ENCODE results near the gene CKS1B.
"Not testable (repeated sequence)": the region's sequence is repeated elsewhere in the genome, so short reads cannot be mapped to it uniquely, and the experiment has no call there.

The CKS1B gene

DNA sequence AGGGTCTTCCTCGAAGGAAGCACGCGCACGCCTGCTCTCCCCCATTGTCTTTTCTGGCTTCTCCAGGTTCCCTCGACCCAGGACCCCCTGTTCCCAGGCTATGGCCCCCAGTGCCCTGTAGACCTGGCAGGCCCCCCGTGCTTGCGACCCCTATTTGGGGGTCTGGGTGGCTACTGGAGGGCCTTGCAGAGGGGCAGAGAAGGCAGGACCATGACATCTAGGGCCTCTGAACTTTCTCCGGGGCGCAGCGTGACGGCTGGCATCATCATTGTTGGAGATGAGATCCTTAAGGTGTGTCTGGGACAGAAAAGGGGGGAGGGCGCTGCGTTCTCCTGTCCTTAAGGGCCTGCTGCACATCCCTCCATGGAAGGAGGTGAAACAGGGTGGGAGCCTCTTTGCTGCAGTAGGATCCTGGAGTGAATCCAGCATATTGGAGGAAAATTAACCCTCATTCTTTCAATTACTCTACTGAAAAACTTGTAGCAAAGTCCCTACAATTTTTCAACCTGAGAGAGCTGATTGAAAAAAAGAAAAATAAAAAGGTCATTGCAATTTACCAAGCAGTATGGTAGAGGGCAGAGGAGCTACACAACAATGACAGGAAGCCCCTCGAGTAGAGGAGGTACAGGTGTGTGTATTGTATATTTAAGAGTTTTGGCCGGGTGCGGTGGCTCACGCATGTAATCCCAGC is 9.4 kb downstream of the CKS1B start:
- no peak for DNase-seq (ENCODE audit: low read depth in 3 of 3, low spot score in 1 of 3)

DNA sequence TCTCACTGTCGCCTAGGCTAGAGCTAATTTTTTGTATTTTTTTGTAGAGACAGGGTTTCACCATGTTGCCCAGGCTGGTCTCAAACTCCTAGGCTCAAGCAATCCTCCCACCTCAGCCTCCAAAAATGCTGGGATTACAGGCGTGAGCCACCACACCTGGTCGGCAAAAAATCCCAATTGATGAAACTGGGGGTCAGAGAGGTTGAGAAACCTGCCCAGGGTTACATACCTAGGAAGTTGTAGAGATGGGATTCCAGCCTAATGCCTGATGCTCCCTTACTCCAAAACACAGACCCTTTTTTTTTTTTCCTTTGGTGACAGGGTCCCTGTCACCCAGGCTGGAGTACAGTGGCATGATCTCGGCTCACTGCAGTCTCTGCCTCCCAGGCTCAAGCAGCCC is 12.3 kb downstream of the CKS1B start:
- DNase-seq (ENCODE audit: low read depth in 3 of 3, low spot score in 1 of 3) = not testable (repeated sequence)

DNA sequence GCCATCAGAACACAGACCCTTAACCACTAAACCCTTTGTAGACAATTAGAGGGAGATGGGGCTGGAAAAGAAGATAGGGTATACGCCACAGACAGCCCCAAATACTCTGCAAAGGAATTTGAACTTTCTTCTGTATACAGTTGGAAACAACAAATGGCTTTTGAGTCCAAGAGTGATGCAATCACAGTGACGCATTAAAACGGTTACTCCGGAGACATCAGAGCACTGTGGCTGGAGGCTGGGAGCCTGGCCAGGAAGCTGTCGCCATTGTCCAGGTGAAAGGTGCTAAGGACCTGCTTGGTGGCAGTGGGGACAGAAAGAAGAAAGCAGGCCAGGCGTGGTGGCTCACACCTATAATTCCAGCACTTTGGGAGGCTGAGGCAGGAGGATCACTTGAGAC is 12.8 kb downstream of the CKS1B start:
- DNase-seq (ENCODE audit: low read depth in 3 of 3, low spot score in 1 of 3) = no peak

DNA sequence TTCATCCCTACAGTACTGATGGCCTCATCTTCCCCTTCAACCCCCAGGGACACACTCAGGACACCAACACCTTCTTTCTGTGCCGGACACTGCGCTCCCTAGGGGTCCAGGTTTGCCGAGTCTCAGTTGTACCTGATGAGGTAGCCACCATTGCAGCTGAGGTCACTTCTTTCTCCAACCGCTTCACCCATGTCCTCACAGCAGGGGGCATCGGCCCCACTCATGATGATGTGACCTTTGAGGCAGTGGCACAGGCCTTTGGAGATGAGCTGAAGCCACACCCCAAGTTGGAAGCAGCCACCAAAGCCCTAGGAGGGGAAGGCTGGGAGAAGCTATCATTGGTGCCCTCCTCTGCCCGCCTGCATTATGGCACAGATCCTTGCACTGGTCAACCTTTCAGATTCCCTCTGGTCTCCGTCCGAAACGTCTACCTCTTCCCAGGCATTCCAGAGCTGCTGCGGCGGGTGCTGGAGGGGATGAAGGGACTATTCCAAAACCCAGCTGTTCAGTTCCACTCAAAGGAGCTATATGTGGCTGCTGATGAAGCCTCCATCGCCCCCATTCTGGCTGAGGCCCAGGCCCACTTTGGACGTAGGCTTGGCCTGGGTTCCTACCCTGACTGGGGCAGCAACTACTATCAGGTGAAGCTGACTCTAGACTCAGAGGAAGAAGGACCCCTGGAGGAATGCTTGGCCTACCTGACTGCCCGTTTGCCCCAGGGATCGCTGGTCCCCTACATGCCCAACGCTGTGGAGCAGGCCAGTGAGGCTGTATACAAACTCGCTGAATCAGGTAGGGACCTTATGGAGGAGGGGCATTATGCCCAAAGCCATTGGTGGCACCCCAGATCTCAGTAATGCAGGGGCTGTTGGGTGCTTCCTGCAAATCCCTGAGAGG is 13.8 kb downstream of the CKS1B start:
- DNase-seq (ENCODE audit: low read depth in 3 of 3, low spot score in 1 of 3) = no peak

DNA sequence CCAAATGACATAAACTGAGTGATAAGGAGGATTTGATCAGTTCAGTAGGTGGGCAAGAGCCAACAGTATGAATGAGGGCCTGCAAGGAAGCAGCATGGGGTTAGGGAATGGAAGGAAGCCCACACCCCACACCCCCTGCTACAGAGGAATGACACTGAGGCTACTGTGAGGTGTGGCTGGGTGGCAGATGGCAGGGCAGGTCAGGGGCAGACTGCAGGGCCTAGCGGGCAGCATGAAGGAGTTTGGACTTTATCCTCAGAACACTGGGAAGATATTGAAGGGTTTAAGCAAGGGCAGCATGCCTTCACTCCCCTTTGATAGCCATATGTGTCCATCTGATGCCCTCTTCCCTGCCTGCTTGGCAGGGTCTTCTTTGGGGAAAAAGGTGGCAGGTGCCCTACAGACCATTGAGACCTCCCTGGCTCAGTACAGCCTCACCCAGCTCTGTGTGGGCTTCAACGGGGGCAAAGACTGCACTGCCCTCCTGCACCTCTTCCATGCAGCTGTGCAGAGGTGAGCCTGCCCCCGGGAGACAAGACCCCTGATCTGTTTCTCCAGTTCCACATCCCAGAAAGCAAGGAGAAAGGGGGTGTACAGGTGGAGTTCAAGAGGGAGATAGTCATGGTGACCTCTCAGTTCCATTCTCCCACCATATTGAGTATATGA is 14.8 kb downstream of the CKS1B start:
- DNase-seq (ENCODE audit: low read depth in 3 of 3, low spot score in 1 of 3) = no peak

DNA sequence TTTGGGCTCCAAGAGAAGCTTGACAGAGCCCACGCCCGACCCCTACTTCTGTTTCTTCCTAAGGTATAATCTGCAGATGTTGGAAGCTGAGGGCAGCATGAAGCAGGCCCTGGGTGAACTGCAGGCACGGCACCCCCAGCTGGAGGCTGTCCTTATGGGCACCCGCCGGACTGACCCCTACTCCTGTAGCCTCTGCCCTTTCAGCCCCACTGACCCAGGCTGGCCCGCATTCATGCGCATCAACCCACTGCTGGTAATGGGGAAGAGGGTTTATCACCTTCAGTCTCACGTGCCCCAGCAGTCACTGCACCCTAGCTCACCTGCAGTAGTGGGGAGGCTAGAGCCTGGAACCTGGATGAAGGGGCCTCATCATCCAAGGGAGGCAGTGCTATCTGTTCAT is 15.8 kb downstream of the CKS1B start:
- DNase-seq (ENCODE audit: low read depth in 3 of 3, low spot score in 1 of 3) = no peak

DNA sequence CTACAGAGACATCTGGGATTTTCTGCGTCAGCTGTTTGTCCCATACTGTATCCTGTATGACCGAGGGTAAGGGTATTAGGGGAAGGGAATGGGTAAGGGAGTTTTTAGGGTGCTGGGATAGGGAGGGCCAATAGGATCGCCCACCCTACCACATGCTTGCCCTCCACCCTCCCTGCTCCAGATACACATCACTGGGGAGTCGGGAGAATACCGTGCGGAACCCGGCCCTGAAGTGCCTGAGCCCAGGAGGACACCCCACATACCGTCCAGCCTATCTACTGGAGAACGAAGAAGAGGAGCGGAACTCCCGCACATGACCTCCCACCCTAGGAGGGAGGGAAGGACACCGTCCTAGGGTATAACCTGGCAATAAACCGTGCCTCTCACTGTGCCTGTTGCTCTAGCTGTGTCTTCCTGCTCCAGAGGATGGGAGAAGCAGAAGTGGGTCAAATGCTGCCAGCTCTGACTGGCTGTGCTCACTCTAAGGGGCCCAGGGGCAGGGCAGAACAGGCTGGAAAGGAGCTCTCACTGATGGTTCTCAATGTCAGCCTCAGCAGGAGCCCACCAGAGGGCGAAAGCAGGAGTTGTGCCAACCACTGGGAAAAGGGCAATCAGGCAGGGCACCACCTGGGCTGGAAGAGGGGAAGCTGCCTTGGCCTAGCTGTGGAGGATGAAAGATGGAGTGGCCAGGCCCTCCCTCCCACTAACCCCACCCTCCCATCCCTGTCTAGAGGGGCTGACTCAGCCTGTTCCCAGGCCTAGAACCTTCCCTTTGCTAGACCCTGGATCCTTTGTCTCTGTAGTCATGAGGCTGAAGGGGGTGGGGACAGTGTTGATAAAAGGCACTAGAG is 18.5 kb downstream of the CKS1B start:
- no peak for DNase-seq (ENCODE audit: low read depth in 3 of 3, low spot score in 1 of 3)

DNA sequence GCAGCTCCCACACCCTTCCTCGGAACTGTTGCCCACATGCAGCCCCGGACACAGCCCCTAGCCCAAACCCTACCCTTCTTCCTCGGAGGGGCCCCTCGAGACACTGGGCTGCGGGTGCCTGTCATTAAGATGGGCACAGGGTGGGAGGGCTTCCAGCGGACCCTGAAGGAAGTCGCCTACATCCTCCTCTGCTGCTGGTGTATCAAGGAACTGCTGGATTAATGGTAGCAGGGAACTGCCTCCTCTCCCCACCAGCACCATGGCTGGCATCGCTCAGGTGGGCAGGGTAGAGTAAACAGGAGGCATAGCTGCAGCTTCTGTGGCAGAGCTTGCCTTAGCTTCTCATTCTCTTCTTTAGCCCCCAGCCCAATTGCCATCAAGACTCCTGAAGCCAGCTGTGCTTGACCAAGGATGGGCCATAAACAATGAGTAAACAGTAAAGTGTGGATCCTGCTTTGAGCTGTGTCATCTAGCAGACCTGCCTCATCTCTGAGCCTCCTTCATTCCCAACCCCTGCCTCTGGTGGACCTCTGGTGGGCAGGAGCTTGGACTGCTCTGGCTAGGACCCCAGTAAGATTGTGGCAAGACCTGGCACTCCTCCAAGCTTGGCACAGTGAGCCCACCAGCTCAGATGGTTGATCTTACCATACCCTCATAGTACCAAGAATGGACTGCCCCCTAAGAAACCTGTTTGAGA is 19.2 kb downstream of the CKS1B start, which contains the start of gene LENEP:
TSS of gene LENEP (plus strand) at position 15 of the 697 bp plus-strand sequence. CDS start at position 37, 22 bp downstream.
- no peak for DNase-seq (ENCODE audit: low read depth in 3 of 3, low spot score in 1 of 3)

DNA sequence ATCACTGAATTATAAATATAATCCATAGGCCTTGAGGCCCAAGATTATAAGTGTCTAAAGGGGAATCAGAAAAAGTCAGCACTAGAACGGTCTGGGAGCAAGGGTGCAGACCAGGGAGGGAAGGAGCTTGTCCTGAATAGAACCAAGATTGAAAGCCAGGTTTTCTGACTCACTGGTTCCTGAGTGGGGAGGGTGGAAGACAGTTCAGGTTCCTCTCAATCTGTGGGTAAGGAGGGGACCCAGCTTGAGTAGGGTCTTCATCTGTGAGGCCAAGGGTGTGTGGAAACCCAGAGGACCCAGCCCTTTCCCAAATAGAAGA is 19.7 kb downstream of the CKS1B start:
- DNase-seq (ENCODE audit: low read depth in 3 of 3, low spot score in 1 of 3) = no peak

DNA sequence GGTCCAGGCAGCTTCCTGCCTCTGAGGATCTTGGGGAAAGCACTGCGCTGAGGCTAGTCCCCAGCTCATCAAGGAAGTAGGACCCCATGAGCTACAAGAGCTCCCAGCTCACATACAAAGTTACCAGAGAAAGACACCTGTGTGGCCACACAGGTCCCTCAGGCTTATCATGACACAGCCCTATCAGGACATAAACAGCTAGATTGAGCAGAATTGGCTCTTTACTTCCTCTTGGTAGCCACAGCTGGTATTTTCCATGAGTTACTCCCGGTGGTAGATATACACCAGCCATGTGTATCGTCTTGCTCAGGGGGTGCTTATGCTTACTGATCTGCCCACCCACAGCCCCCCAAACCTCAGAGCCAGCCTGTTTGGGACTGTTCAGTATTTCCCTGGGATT is 20.1 kb downstream of the CKS1B start:
- DNase-seq (ENCODE audit: low read depth in 3 of 3, low spot score in 1 of 3) = no peak

DNA sequence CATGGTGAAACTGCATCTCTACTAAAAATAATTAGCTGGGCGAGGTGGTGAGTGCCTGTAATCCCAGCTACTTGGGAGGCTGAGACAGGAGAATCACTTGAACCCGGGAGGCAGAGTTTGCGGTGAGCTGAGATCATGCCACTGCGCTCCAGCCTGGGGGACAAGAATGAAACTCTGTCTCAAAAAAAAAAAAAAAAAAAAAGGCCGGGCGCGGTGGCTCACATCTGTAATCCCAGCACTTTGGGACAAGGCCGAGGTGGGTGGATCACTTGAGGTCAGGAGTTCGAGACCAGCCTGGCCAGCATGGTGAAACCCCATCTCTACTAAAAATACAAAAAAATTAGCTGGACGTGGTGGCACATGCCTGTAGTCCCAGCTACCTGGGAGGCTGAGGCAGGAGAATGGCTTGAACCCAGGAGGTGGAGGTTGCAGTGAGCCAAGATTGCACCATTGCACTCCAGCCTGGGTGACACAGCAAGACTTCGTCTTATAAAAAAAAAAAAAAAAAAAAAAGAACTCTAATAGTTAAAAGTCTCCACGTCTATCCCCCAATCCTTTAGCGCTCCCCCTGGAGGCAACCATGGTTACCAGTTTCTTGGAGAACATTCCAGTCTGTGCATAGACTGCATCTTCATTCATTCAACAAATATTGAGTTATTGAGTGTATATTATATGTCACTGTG is 21.0 kb downstream of the CKS1B start:
- not testable (repeated sequence) for DNase-seq (ENCODE audit: low read depth in 3 of 3, low spot score in 1 of 3)

DNA sequence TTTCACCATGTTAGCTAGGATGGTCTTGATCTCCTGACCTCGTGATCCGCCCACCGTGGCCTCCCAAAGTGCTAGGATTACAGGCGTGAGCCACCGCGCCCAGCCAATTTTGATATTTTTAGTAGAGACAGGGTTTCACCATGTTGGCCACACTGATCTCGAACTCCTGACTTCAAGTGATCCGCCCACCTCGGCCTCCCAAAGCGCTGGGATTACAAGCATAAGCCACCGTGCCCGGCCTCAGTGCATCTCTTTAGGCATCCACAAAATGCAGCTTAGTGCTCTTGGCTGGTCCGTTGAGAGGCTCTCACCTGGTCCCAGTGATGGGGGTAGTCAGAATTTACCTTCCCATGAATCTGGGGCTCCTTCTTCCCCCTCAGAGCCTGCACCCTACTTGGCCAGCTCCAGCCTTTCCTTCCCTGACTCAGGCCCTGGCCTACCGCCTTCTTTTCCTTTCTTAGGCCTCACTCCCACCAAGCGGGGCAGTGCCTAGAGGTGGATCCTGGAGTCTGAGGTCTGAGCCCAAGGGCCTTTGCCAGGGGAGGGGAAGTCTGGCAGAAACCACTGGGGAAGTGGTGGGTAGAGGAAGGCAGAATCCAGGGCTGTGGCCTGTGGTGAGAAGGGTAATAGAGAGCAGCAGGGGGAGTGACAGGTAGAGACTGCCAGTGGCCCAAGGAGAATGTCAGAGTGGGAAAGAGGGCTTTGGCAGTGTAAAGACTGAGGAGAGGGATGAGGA is 22.7 kb downstream of the CKS1B start:
- no peak for DNase-seq (ENCODE audit: low read depth in 3 of 3, low spot score in 1 of 3)

DNA sequence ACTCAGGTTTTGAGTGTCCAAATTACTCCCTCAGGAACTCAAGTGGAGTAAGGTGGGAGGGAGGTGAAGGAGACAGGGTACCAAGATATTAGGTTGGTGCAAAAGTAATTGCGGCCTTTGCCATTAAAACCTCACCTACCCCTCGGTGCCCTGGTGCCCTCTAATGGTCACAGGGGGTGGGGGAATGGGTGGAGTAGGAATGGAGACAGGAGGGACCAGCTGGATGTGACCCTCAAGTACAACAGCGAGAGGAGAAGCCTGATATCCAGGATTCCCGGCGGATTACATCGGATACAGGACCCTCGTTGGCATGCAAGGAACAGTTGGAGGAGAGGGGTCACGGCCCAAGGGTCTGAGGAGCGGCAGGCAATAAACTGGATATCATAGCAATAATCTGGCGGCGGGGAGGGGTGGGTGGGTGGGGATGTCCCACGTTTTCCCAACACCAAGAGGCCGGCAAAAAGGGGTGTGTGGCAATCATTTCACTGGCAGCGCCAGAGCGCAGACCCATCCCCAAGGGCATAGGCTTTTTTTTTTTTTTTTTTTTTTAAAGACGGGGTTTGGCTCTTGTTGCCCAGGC is 23.8 kb downstream of the CKS1B start:
- DNase-seq (ENCODE audit: low read depth in 3 of 3, low spot score in 1 of 3) = no peak

DNA sequence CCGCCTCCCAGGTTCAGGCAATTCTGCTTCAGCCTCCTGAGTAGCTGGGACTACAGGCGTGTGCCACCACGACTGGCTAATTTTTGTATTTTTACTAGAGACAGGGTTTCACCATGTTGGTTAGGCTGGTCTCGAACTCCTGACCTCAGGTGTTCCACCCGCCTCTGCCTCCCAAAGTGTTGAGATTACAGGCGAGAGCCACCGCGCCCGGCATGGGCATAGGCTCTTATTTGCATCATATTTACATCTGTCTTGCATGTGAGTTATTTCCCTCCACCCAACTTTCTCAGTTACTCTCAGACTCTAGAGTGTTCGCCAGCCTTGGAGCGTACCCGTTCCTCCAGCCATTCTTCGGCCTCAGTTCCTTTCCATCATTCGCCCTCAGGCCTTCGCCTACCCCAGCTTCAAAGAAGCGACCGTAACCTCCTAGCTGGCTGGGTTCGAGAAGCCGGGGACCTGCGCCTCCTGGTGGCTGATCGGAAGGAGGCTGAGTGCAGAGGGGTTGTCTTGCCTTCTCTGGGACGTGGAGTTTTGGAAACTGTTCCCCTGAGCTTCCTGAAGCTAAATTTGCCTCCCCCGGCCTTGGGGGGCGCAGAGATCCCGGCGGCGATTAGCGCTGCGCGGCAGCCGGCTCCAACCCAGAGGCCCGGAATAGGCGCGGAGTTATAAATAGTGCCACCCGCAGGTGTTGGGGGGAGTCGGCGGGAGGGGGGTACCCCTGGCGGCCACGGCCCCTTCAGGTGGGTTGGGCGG is 24.5 kb downstream of the CKS1B start:
- peak in 1 of 3 donors; percentile 63 for DNase-seq (ENCODE audit: low read depth in 3 of 3, low spot score in 1 of 3)

DNA sequence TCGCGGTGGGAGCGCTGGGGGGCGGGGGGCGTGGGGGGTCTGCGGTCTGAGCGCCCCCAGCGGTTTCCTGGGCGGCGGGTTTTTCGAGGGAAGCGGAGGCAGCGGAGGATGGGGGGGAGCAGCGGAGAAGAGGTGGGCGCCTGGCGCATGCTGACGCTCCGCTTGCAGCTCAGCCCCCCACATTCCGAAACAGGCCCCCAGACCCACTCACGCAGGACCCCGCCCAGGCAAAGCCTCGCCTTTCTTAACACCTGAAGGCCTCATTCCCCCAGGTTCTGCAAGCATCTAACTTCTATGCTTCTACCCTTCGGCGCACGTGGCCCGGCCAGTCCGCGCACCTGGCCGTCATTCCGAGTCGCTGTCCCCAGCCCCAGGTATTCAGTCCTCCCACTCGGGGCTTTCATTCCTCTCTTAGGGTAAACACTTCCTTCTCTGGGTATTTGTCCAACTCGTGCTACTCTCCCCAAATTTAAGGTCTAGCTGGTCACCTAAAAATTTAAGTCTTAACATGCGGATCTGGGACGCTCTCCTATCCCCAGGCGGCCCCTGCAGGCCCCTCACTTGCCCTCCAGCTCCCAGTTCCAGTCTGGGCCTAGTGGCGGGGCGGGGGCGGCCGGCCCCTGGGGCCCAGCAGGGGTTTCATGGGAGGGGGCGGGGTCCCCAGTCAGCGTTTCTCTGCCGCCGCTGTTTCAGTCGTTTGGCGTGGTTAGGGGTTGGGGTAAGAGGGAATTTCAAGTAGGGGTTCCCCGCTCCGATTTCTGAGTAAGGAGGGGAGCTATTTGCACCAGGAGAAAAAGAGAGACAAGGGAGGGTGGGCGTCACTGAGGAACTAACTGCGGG is 25.3 kb downstream of the CKS1B start:
- DNase-seq (ENCODE audit: low read depth in 3 of 3, low spot score in 1 of 3) = peak in 1 of 3 donors; percentile 61

DNA sequence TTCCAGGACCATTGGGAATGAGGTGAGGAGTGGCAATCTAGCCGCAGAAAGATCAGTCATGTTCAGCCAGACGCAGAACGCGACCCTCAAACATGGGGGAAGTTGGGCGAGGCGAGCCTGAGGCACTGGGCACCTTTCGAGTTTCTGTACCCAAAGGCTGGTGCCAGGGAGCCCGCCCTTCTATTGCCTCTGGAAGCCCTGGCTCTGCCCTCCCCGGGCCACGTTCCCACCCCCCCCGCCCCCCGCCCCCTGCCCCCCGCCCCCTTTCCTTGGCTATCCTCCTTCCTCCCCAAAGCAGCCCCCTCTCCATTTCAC is 25.9 kb downstream of the CKS1B start:
- DNase-seq (ENCODE audit: low read depth in 3 of 3, low spot score in 1 of 3) = no peak

DNA sequence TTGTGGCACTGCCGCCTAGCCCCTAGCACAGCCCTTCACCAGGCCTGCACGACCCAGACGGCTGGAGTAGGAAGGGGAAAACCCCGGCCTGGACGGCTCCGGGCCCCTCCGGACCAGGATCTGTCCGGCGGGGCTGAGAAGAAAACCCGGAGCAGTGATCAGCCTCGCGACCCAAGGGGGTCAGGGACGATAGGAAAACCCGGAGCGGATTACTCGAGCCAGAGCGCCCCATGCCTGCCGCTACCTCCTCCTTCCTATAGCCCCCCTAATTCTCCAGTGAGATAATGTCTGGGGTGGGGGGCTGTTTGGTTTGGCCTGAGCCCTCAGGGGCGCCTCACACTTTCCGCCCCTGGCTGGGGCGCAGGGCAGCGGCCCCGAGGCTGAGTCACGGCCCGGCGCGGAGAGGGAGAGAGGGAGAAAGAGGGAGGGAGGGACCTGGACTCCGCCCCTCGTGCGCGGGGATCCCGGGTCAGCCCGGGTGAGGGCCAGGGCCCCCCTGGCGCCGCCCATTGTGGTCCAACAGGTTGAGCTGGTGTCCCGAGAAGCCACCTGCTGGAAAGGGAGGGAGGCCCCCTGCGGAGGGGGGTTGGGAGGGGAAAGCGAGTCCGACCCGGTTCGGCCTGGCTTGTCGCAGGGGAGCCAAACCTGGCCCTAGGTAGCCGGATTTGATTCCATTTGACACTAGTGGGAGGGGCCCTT is 26.4 kb downstream of the CKS1B start:
- DNase-seq (ENCODE audit: low read depth in 3 of 3, low spot score in 1 of 3) = peak; percentile 45 to 64 (median 54)

All from stimulated activated CD4-positive, alpha-beta T cell treated with anti-CD3 and anti-CD28 coated beads, TNF-alpha, amount 100 ng/mL, for 1 hour (primary cell).